DOHH2 (cell line): ENCODE results near the gene FAAH.

ENCODE experiments used
- H3F3A ChIP-seq: fragments of 200-600 bp; sonication (generic), shearing (Covaris generic); 2 replicates; pipeline ENCODE4 v1.6.0; 2016; ENCODE audit warnings: antibody characterized with exemption, mild to moderate bottlenecking; ENCODE audit not compliant: control insufficient read depth, insufficient read depth
- H3K27ac ChIP-seq: fragments of 200-600 bp; sonication (generic); 2 replicates; pipeline ENCODE4 v1.5.1; 2014; ENCODE audit warnings: low read depth, mild to moderate bottlenecking, low read length, moderate library complexity
- H3K27me3 ChIP-seq: fragments of 200-600 bp; sonication (generic); 2 replicates; pipeline ENCODE4 v1.6.1; 2014; ENCODE audit warnings: mild to moderate bottlenecking, low read length, mixed read lengths; ENCODE audit not compliant: control insufficient read depth
- H3K36me3 ChIP-seq: fragments of 200-600 bp; sonication (generic); 2 replicates; pipeline ENCODE4 v1.6.1; 2014; ENCODE audit warnings: mild to moderate bottlenecking, low read length, moderate library complexity, mixed read lengths; ENCODE audit not compliant: control insufficient read depth
- H3K4me1 ChIP-seq: fragments of 200-600 bp; sonication (generic); 2 replicates; pipeline ENCODE4 v1.6.1; 2014; ENCODE audit warnings: mild to moderate bottlenecking, low read length, mixed read lengths; ENCODE audit not compliant: control insufficient read depth
- H3K4me2 ChIP-seq: fragments of 200-600 bp; sonication (generic); 2 replicates; pipeline ENCODE4 v1.6.0; 2014; ENCODE audit warnings: mild to moderate bottlenecking, low read length, moderate library complexity
- H3K4me3 ChIP-seq: fragments of 200-600 bp; sonication (generic); 2 replicates; pipeline ENCODE4 v1.5.1; 2014; ENCODE audit warnings: mild to moderate bottlenecking, low read length, mixed read lengths
- H3K79me2 ChIP-seq: fragments of 200-600 bp; sonication (generic); 2 replicates; pipeline ENCODE4 v1.6.1; 2014; ENCODE audit warnings: mild to moderate bottlenecking, low read length, mixed read lengths; ENCODE audit not compliant: control insufficient read depth
- H3K9me2 ChIP-seq: fragments of 200-600 bp; sonication (generic); replicated peaks from 2 replicates; pipeline ENCODE4 v1.6.1; 2014; ENCODE audit warnings: mild to moderate bottlenecking, low read length, mixed read lengths; ENCODE audit not compliant: control insufficient read depth
- H3K9me3 ChIP-seq: fragments of 200-600 bp; sonication (generic); 2 replicates; pipeline ENCODE4 v1.6.1; 2014; ENCODE audit warnings: antibody characterized with exemption, low read length, mixed read lengths; ENCODE audit not compliant: control insufficient read depth, insufficient read depth
- H4K20me1 ChIP-seq: fragments of 200-600 bp; sonication (generic); 2 replicates; pipeline ENCODE4 v1.6.0; 2014; ENCODE audit warnings: low read depth, mild to moderate bottlenecking, antibody characterized with exemption, low read length, moderate library complexity; ENCODE audit not compliant: control insufficient read depth, insufficient read depth
- EZH2phosphoT487 ChIP-seq: fragments of 200-600 bp; sonication (generic); IDR thresholded peaks from 2 replicates; pipeline ENCODE4 v1.6.1; 2017; ENCODE audit warnings: borderline replicate concordance, mild to moderate bottlenecking, antibody characterized with exemption, low read length, moderate library complexity, mixed read lengths
- TF ChIP-seq, protein P1 (sequence below): fragments of 200-600 bp; sonication (generic); IDR thresholded peaks from one replicate; pipeline ENCODE4 v1.5.1; 2014; ENCODE audit warnings: antibody characterized with exemption, mild to moderate bottlenecking, low read depth, low read length; ENCODE audit not compliant: poor library complexity, severe bottlenecking

Gene FAAH

DNA sequence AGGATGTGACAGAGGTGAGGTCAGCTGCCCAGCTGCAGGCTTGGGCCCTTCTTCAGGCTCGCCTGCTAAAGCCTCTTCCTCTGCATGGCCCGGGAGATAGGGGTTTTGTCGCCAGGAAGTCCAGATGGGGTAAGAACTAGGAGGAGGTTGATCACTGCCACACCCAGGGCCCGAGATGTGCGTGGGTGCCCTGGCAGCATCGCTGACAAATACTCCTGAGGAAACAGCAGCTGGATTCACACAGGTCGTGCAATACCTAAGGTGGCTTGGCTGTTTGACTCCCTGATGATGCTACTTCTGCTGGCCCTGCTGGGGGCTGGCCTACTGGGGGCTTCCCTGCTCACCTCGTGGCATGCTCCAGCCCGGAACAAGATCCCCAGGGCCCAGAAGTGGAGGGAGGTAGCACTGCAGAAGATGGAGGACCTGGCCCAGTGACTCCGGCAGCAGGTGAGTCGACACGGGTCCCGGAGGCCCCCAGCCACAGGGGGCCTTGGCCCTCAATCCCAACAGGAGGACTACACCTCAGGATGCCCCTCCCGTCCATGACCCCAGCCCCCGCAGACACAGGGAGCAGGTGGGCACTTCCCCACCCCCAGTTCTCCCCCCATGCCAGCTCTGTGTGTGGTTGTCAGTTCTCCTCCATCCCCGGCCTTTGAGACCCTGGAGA, 29.6 kb downstream of the FAAH start:
- no peaks in the 10 kb centered on the region for H4K20me1 ChIP-seq
- no peak overlapping the region for H3K27ac ChIP-seq
- H3F3A ChIP-seq = no peaks in the 10 kb centered on the region
- H3K9me3 ChIP-seq = no peaks in the 10 kb centered on the region
- H3K79me2 ChIP-seq = no peaks in the 10 kb centered on the region
- H3K27me3 ChIP-seq = peaks cover 20% of the 10 kb centered on the region
- H3K36me3 ChIP-seq = no peaks in the 10 kb centered on the region
- no peak overlapping the region for H3K4me3 ChIP-seq
- H3K9me2 ChIP-seq = no peaks in the 10 kb centered on the region
- TF ChIP-seq, protein P1, sequence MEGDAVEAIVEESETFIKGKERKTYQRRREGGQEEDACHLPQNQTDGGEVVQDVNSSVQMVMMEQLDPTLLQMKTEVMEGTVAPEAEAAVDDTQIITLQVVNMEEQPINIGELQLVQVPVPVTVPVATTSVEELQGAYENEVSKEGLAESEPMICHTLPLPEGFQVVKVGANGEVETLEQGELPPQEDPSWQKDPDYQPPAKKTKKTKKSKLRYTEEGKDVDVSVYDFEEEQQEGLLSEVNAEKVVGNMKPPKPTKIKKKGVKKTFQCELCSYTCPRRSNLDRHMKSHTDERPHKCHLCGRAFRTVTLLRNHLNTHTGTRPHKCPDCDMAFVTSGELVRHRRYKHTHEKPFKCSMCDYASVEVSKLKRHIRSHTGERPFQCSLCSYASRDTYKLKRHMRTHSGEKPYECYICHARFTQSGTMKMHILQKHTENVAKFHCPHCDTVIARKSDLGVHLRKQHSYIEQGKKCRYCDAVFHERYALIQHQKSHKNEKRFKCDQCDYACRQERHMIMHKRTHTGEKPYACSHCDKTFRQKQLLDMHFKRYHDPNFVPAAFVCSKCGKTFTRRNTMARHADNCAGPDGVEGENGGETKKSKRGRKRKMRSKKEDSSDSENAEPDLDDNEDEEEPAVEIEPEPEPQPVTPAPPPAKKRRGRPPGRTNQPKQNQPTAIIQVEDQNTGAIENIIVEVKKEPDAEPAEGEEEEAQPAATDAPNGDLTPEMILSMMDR = no peak
- TF ChIP-seq EZH2phosphoT487 = no peak
- H3K4me1 ChIP-seq = no peaks in the 10 kb centered on the region
- no peak overlapping the region for H3K4me2 ChIP-seq

DNA sequence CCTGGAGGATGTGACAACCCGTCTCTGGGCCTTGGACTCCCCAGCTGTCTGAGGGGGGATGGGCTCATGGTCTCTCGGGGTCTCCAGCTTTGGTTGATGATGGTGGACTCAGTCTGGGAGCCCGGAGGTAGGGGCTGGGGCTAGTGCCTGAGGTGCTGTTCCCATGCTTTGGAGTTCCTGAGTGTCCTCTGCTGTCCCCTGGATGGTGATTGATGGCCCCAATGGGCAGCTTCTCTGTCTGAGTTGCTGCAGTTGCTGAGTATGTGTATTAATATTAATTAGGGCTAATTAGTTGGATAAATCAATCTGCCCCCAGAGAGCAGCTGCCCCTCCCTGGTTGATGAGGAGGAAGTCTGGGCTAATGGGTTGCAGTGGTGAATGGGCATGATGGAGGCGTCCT, 30.6 kb downstream of the FAAH start:
- Histone ChIP-seq H3K4me2 (no peak overlapping the region), H3K4me3 (no peak overlapping the region), H3K27me3 (peaks cover 20% of the 10 kb centered on the region), H3K36me3 (no peaks in the 10 kb centered on the region), H3K27ac (no peak overlapping the region), H3F3A (no peaks in the 10 kb centered on the region), H4K20me1 (no peaks in the 10 kb centered on the region), H3K4me1 (no peaks in the 10 kb centered on the region), H3K9me2 (no peaks in the 10 kb centered on the region), H3K79me2 (no peaks in the 10 kb centered on the region), H3K9me3 (no peaks in the 10 kb centered on the region)
- TF ChIP-seq, protein P1 = no peak
- no peak for TF ChIP-seq EZH2phosphoT487

DNA sequence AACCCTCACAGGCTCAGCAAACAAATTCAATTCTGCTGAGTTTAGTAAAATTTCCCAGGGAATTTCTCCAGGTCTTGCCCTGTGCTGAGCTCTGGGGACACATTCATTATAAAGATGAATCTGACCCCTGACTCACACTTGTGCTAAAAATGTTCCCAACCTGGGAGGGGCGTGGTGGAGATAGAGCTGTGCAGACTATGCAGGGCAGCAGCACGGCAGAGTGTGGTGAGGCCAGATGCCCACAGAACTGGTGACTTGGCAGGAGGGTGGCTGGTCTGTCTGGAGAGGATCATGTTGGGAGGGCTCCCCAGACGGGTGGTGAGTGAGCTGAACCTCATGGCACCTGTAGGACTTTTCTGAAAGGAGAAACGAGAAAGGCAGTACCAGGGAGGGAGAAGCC, 31.6 kb downstream of the FAAH start:
- Histone ChIP-seq H3K27me3 (peaks cover 20% of the 10 kb centered on the region), H3K79me2 (no peaks in the 10 kb centered on the region), H3K4me1 (no peaks in the 10 kb centered on the region), H3K9me2 (no peaks in the 10 kb centered on the region), H3K36me3 (no peaks in the 10 kb centered on the region), H3K4me2 (no peak overlapping the region), H3F3A (no peaks in the 10 kb centered on the region), H3K9me3 (no peaks in the 10 kb centered on the region), H4K20me1 (no peaks in the 10 kb centered on the region), H3K4me3 (no peak overlapping the region), H3K27ac (no peak overlapping the region)
- TF ChIP-seq, protein P1 = no peak
- no peak for TF ChIP-seq EZH2phosphoT487
